GM19240 (cell line): ENCODE data around the gene ABCB8.
A peak's percentile ranks its signal among the peaks of the same experiment; 100 is the strongest.
"Not testable (repeated sequence)": the region's sequence is repeated elsewhere in the genome, so short reads cannot be mapped to it uniquely, and the experiment has no call there.

Experiments
- DNase-seq: peaks from one replicate; pipeline ENCODE4 v3.0.0; 2011; ENCODE audit warnings: low spot score; ENCODE audit not compliant: insufficient read length

The ABCB8 gene

DNA sequence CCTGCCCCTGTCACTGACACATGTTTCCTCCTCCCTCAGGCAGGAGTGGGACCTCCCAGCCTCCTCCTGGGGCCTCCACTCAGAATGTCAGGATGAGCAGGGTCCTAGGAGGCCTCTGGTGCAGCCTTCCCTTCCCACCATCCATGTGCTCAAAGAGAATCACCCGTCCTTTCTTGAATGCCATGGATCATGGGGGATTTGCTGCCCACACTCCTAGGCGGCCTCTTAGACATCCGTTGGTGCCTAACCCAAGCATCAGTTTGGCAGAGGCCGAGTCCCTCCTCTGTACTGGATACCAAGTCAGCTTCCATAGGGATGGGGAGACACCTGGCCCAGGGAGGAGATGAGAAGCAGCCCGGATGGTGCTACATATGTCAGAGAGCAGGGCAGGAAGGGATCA is 30.4 kb upstream of the ABCB8 start:
- DNase-seq = no peak

DNA sequence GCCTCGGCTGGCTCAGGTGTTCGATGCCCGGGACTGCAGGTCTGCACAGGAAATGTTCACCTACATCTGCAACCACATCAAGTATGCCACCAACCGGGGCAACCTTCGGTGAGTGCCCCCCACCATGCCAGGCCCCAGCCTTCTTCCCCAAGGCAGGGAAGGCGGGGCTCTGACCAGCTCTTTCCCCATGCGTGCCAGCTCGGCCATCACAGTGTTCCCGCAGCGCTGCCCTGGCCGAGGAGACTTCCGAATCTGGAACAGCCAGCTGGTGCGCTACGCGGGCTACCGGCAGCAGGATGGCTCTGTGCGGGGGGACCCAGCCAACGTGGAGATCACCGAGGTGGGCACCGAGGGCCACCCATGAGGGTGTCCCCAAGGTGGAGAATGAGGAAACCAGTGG is 29.9 kb upstream of the ABCB8 start:
- DNase-seq = no peak

DNA sequence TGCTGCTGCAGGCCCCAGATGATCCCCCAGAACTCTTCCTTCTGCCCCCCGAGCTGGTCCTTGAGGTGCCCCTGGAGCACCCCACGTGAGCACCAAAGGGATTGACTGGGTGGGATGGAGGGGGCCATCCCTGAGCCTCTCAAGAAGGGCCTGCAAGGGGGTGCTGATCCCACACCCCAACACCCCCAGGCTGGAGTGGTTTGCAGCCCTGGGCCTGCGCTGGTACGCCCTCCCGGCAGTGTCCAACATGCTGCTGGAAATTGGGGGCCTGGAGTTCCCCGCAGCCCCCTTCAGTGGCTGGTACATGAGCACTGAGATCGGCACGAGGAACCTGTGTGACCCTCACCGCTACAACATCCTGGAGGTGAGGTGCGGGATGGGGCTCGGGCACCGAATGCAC is 29.2 kb upstream of the ABCB8 start:
- no peak for DNase-seq

DNA sequence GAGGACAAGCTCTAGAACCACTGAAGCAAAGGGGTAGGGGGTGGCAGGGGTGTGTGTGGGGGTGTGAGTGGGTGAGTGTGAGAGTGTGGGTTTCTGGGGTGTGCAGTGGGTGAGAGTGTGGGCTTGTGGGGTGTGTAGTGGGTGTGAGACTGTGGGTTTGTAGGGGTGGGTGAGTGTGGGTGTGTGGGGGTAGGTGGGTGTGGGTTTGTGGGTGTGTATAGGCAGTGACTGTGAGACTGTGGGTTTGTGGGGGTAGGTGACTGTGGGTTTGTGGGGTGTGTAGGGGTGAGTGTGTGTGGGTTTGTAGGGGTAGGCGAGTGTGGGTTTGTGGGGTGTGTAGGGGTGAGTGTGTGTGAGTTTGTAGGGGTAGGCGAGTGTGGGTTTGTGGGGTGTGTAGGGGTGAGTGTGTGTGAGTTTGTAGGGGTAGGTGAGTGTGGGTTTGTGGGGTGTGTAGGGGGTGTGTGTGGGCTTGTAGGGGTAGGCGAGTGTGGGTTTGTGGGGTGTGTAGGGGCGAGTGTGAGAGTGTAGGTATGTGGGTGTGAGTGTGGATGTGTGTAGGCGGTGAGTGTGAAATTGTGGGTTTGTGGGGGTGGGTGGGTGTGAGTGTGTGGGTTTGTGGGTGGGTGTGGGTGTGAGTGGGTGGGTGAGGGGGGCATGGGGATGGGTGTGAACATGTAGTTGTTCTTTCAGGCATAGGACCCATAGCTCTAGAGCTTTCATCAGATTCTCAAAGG is 28.6 kb upstream of the ABCB8 start:
- no peak for DNase-seq

- DNase-seq = no peak
Measured at GRCh38 chr7:151000897-151001495, 27.3 kb upstream of the ABCB8 start.

GRCh38 chr7:151001546-151001945 is 26.7 kb upstream of the ABCB8 start:
- DNase-seq = no peak

- DNase-seq = no peak
Measured at GRCh38 chr7:151003572-151003971, 24.7 kb upstream of the ABCB8 start.

DNA sequence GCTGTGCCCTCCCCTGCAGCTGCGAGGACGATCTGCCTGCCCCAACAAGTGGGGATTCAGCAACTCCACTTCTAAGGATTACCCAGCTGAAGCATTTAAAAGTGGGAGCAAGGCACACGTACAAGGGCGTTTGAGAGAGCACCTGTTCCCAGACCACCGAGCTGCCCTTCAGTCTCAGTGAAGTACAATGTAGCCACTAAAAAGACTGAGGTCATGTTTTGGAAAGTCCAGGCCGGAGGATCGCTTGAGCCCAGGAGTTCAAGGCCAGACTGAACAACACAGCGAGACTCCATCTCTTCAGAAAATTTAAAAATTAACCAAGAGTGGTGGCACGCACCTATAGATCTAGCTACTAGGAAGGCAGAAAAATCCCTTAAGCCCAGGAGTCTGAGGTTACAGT is 22.7 kb upstream of the ABCB8 start:
- no peak for DNase-seq

DNA sequence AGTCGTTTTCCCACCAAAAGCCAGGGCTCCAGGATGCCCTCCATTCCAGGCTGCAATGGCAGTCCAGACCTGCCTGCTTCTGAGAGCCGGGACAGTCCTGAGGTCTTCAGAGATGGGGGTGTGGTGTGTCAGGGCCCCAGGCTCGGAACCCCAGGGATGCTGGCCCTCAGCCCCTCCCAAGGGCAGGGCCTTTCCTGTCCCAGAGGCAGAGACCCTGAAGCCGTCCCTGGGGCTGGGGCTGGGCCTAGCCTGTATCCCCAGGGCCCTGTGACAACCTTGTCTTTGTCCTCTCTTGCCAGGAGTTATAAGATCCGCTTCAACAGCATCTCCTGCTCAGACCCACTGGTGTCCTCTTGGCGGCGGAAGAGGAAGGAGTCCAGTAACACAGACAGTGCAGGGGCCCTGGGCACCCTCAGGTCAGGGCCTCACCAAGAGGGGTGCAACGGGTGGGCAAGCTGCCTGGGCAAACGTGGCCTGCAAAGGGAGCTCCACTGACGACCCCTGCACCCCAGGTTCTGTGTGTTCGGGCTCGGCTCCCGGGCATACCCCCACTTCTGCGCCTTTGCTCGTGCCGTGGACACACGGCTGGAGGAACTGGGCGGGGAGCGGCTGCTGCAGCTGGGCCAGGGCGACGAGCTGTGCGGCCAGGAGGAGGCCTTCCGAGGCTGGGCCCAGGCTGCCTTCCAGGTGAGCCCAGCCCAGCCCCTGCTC is 21.5 kb upstream of the ABCB8 start:
- DNase-seq = no peak

- no peak for DNase-seq
Measured at GRCh38 chr7:151007469-151007898, 20.8 kb upstream of the ABCB8 start.

GRCh38 chr7:151008143-151008510 is 20.1 kb upstream of the ABCB8 start:
- DNase-seq = no peak

DNA sequence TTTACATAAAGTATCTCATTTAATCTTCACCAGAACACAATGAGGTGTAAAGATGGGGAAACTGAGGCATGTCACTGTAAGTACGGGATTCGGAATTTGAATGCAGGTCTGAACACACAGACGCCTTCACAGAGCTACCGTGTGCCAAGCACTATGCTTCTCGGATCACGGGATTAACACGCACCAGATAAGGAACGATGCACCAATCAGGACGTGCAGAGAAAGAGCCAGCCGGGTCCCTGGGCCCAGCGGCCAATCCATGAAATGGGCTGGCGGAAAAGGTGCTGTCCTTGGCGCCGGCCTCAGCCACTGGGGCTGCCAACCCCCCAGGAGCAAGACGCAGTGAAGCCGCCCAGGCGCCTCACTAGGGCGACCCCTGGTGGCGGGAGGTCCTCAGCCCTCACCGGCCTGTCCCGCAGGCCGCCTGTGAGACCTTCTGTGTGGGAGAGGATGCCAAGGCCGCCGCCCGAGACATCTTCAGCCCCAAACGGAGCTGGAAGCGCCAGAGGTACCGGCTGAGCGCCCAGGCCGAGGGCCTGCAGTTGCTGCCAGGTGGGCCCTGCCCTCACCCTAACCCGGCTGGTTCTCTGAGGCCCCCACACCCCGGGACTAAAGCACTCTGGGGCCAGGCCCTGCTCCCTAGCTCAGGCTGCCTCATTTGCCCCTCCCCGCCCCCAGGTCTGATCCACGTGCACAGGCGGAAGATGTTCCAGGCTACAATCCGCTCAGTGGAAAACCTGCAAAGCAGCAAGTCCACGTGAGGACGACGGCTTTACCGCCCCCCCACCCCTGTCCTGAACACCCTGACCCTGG is 19.5 kb upstream of the ABCB8 start:
- peak; percentile 69 for DNase-seq

DNA sequence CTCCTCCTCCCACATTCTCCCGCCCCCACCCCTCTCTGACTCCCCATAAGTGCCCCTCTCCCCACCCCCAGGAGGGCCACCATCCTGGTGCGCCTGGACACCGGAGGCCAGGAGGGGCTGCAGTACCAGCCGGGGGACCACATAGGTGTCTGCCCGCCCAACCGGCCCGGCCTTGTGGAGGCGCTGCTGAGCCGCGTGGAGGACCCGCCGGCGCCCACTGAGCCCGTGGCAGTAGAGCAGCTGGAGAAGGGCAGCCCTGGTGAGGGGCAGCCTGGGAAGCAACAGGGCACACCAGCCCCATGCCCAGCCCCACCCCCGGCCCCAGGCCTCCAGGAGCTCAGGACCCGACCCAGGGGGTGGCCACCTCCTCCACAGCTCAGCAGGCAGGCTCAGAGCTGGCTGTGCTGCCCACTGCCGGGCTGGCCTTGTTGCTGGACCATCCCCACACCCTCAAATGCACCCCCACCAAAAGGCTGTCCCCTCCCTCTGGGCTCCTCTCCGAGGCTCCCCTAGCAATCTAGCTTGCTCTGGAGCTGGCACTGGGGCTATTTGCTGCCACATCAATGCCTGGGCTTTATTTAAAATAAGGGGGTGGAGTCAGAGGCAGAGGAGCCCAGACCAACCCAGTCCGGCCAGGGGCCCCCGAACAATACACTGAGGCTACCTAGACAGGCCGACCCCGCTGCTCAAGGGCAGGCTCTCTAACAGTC is 18.8 kb upstream of the ABCB8 start:
- DNase-seq = no peak

DNA sequence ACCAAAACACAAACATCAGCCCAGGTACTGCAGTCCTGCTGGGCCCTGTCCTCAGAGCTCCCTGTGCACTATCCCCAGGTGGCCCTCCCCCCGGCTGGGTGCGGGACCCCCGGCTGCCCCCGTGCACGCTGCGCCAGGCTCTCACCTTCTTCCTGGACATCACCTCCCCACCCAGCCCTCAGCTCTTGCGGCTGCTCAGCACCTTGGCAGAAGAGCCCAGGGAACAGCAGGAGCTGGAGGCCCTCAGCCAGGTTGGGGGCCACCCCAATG is 18.3 kb upstream of the ABCB8 start:
- DNase-seq = no peak

DNA sequence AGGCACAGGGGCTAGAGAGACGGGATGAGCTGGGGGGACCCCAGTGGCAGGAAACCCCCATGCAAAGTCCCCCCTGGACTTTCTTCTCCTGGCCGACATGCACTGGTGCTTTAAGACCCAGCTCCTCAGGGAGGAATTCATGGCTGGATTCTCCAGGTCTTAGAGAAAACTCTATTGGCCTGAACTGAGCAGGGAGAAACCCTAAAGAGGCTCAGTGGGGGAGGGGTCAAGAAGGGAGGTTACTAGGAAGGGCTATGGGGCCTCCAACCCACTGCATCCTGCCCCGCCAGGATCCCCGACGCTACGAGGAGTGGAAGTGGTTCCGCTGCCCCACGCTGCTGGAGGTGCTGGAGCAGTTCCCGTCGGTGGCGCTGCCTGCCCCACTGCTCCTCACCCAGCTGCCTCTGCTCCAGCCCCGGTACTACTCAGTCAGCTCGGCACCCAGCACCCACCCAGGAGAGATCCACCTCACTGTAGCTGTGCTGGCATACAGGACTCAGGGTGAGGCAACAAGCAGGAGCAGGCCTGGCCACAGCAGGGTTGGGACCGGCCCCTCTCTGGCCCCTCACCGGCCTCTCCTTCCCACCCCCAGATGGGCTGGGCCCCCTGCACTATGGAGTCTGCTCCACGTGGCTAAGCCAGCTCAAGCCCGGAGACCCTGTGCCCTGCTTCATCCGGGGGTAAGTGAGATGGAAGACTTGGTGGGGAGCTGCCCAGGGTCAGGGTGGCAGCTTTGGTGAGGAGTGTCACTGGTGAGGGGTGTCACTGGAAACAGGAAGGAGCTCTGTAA is 17.7 kb upstream of the ABCB8 start:
- DNase-seq = no peak

GRCh38 chr7:151011097-151011409 is 17.2 kb upstream of the ABCB8 start:
- no peak for DNase-seq

GRCh38 chr7:151011616-151012015 is 16.6 kb upstream of the ABCB8 start:
- not testable (repeated sequence) for DNase-seq

GRCh38 chr7:151012031-151012692 is 16.1 kb upstream of the ABCB8 start:
- DNase-seq = no peak

DNA sequence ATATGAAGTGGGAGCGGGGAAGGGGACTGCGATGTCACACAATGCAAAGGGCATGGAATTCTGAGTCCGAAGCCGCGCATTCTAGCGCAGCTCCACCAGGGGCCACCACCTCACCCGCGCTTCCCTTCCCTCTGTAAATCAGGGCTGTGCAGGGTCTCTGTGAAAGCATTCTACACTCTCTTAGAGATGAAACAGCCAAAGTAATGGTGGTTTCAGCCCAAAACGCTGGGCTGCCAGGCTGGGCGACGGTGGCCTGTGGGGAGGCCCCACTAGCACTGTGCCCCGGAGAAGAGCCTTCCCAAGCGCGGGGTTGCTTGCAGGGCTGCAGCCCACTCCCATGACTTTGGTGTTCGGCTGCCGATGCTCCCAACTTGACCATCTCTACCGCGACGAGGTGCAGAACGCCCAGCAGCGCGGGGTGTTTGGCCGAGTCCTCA is 15.3 kb upstream of the ABCB8 start:
- DNase-seq = no peak

GRCh38 chr7:151013356-151013732 is 14.9 kb upstream of the ABCB8 start:
- DNase-seq = no peak
